ENCODE measurements around the gene APOBR.
A peak's percentile ranks its signal among the peaks of the same experiment; 100 is the strongest.
"Not testable (repeated sequence)": the region's sequence is repeated elsewhere in the genome, so short reads cannot be mapped to it uniquely, and the experiment has no call there.

Gene APOBR, protein sequence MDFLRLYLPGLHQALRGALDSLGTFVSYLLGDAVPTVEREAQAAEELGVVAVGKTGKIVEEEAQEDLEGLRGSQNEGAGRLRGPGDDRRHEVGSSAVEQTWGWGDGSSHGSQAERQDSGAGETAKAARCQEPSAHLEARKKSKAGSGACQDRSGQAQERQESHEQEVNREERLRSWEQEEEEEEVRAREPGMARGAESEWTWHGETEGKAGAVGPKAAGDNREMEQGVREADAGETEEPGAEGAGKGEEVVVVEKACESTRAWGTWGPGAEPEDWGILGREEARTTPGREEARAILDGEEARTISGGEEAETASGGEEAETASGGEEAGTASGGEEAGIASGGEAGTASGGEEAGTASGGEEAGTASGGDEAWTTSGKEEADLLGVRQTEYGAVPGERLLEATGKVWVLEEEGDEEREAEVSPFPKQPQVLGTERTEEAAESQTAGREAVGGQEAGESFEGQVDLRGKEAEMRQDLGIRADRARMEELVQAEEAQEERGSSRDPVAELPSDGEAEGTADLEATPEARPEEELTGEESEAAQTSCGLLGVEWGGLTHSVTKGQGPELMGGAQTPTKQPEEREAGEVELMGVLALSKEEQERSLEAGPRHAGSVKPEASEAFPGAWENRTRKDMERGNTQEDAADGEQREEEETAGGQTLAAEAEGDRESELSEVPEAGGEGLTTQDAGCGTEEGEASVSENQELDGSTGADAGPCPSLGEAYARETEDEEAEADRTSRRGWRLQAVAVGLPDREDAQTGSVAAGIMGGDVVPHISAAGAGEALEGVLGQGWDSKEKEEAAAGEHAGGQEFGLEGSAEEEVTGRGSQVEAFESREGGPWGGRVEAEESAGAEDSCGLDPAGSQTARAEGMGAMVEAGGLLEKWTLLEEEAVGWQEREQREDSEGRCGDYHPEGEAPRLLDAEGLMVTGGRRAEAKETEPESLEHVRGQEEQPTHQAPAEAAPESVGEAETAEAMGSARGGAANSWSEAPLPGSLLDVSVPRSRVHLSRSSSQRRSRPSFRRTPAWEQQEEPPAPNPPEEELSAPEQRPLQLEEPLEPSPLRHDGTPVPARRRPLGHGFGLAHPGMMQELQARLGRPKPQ

DNA sequence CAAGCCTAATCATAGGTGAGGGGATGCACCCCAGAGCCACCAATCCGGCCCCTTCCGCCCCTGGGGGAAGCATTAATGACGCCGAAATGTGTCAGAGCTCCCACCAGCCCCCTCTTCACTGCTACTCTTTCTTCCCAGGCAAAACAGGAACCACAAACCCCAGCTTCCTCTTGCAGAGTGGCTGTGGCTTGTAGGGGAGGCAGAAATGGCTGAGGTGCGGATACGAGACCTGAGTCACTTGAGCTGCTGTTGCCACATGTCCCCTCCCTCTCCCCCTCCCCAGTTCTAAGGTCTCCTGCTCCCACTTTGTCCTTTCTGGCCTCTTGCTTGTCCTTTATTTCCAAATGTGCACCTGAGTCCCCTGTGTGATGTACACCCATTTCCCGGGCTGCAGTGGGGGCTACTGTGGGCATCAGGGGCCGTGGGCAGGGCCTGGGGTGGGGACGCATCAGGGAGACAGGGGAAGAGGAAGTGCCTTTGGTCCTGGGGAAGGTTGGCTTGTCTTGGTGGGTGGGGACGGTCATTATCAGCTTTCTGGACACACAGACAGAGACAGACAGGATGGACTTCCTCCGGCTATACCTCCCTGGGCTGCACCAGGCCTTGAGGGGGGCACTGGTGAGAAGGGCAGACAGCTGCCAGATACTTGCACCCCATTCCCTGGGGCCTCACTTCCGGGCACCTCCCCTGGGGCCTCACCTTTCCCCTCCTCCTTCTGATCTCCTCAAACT, at the start of gene APOBR:
Gene APOBR (plus strand): TSS at position 523 of the 731 bp plus-strand sequence. CDS start 39 bp downstream, at position 562.
- DNase-seq: no peak

DNA sequence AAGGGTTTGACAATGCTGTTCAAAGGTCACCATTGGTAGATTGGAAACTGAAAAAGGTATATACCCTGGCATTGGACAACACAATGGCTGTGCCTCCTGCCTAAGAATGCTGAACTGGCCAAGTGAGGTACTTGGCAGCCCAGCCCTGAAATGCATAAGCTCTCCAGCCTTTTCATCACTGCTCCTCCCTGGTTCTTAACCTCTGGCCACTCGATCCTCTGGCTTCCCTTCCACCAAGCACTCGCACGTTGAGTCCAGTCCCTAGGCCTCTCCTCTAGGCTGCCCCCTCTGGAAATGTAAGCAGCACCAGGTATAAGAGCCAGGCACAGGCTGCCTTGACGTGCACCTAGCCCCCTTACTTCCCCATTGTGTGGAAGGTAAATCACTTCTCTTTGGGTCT, 48.1 kb upstream of the APOBR start:
- not testable (repeated sequence) for DNase-seq

DNA sequence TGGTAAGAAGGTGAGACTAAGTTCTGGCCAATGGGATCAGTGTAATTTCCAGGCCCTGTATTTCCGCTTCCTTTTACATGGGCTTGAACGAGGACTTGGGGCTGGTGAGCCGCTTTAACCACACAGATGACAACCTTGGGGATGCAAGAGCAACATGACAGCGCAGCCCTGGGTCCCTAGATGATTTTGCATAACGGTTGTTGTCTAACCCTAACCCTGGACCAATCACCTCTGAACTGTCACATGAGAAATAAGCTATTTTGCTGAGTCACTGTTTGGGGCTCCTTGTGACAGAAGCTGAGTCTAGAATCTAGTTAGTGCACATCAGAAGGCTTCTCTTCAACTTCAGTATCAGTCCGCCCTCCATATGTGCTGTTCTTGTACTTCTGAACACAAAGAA, 47.4 kb upstream of the APOBR start:
- not testable (repeated sequence) for DNase-seq

DNA sequence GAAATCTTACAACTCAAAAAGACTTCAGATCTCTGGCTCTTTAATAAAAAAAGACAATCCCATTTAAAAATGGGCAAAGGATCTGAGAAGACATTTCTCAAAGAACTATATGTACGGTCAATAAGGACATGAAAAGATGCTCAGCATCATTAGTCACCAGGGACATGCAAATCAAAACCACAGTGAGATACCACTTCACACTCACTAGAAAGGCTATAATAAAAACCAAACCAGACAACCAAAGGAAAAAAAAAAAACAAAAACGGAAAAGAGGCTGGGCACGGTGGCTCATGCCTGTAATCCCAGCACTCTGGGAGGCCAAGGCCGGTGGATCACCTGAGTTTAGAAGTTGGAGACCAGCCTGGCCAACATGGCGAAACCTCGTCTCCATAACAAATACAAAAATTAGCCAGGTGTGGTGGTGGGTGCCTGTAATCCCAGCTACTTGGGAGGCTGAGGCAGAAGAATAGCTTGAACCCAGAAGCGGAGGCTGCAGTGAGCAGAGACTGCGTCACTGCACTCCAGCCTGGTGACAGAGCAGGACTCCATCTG, 20.7 kb upstream of the APOBR start:
- no peak for DNase-seq

DNA sequence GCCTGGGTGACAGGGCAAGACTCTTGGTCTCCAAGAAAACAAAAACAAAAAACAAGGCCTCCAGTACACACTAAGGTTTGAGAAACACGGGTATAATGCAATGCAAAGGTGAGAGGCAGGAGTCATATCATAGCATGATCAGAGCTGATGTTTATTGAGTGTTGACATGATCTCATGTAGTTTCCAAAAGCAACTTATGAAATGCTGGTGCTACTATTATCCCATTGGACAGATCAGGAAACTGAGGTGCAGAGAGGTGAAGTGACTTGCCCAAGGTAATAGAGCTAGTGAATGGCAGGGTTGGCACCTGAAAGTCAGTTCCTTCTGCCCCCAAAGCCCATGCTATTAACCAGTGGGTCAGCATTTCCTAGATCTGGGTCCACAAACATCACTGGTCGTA, 19.2 kb upstream of the APOBR start:
- no peak for DNase-seq

DNA sequence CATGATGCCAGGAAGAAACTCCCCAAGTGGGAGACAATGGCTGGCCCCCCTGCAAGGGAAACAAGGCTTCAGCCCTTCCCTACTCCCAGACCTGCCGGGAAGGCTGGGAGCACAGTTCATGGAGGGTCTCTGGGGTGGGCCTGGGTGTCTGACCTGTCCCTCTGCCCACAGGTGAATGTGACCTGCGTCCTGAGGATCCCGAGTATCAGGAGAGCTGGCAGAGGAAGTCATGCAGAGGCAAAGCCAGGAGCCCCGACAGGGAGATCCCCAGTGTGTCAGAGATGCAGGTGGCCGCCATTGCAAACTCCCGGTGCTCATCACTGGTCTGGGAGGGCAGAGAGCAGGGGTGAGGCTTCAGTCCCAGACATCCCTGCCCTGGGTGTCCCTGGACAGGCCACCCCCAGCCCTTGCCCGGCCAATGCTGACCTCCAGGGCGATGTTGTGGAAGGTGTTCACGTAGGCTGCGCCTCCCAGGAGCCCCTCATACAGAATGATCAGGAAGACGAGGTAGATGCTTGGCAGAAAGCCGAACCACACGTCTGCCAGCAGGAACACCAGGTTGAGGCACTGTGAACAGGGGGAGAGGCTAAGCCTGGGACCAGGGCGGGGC, 17.0 kb upstream of the APOBR start:
- DNase-seq: no peak

DNA sequence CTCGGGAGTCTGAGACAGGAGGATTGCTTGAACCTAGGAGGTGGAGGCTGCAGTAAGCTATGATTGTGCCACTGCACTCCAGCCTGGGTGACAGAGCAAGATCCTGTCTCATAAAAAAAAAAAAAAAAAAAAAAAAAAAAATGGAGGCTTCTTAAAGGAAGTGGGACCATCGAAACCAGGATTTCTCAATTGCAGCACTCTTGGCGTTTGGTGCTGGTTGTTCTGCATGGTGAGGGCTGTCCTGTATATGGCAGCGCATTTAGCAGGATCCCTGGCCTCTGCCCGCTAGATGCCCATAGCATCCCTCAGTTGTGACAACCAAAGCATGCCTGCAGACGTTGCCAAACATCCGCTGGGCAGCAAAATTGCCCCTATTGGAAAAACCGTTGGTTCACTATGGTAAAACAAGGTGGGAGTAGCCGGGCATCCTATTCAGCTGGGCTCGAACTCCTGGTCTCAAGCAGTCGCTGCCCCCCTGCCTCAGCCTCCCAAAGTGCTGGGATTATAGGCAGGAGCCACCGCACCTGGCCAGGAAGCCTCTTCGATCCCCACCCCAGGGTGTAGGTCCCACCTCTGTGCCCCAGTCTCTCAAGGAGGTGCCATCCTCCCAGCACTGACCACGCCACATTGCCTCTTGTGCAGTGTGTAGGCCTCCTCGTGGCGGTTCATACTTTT, 15.8 kb upstream of the APOBR start:
- no peak for DNase-seq

DNA sequence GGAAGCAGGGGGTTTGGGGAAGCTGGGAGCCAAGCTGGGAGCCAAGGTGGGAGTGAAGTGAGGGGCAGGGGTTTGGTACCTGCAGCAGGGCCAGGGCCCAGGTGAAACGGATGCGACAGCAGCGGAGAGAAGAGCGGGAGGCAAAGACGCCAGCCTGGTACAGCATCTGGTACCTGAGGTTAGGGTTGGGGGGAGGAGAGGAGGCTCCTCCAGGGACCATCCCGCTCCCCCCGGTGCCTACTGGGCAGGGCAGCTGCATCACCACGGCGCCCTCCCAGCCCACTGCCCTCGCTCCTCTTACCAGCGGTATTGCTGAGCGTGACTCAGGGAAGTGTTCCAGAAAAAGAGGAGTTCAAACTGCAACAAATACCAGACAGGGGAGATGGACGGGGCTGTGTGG, 12.4 kb upstream of the APOBR start:
- DNase-seq: no peak

DNA sequence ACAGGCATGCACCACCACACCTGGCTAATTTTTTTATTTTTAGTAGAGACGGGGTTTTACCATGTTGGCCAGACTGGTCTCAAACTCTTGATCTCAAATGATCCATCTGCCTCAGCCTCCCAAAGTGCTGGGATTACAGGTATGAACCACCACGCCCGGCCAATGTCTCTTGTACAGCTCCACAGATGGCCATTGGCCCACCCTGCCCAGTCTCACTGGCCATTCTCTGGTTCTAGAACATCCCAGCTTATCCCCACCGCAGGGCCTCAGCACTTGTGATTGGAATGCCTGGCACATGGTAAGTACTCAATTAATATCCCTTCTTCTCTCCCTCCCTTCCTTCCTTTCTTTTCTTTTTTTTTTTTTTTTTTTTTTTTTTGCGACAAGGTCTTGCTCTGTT, 11.1 kb upstream of the APOBR start:
- DNase-seq: not testable (repeated sequence)

DNA sequence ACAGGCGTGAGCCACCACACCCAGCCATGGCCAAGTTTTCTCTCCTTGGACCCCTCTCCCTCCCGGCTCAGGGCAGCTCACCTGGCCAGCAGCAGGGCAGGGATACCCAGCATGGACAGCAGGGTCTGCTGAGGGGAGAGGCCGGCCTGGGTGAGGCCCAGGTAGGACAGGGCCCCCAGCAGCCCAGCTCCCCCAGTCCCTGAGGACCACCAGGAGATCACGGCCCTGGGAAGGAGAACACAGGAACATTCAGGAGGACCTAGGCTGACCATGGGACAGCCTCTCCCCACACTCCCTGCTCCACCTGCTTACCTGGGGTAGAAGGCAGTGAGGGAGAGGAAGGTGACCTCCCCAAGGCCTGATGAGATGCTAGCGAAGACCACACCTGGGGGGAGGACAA, 8.2 kb upstream of the APOBR start:
- DNase-seq: no peak

DNA sequence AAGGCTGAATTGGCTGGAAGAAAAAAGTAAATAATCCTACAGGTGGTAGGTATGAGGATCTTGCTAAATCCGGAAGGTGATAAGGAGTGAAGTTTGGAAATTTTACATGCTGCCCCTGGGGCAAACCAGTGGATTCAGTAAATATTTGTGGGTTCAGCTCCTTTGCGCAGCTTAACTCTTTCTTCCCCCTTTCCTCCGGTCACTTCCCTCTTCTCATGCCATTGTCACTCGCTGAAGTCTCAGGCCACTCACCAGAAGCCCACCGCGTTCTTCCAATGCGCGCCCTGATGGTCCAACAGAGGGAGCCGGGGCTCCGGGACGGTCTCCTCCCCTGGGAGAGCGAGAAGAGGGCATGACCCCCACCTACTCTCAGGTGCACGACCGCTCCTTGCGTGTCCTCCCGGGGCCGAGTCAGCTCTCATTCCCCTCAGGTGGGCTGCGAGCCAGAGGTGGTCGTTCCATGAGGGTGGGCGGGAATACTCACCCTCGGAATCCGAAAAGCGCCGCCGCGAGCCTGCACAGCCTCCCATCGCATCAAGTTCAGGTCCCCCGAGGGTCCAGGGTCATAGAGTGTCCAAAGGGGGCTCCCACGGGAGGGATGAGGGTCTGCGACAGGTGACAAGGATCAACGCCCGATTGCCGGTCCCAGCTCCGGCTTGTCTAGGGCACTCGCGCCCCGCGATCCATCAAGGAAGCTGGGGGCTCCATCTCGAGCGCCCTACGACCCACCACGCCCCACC, 3.0 kb upstream of the APOBR start:
- DNase-seq: peak; percentile 62

DNA sequence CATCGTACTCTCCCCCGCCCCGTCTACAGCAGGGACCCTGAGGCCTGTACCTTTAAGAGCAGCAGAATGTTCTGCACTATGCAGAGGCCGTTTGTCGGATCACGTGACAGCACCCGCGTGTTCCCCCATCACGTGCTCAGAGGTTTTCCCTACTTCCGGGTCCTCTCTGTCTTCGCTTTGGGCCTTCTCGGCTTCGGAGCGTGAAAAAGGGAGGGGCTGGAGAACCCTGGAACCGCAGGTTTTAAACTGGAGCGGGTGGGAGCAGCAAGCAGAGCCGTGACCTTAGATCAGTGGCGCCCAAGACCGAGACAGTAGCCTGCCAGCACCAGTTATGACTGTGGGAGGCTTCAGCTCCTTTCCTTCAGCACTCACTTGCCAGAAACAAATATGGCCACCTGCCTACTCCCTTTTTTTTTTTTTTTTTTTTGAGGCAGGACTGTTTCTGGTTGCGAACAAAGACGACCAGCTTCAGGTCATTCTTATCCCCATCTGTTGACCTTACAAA, 2.4 kb upstream of the APOBR start, which contains the start of gene CLN3:
Gene CLN3 (minus strand): TSS at position 105 of the 505 bp plus-strand sequence. CDS start 315 bp downstream, outside the sequence.
- peak; percentile 98 for DNase-seq

DNA sequence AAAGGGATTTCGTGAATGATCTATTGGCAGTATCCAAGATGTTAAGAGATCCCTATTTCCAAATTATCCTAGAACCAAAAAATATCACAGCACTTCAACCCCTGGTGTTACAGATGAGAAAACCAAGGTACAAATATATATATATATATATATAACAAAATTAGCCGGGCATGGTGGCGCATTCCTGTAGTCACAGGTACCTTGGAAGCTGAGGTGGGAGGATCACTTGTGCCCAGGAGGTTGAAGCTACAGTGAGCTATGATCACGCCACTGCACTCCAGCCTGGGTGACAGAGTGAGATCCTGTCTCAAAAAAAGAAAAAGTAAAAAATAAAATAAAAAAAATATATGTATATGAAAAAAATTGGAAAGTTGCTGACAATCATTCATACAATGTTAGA, 1.9 kb upstream of the APOBR start:
- DNase-seq: no peak

DNA sequence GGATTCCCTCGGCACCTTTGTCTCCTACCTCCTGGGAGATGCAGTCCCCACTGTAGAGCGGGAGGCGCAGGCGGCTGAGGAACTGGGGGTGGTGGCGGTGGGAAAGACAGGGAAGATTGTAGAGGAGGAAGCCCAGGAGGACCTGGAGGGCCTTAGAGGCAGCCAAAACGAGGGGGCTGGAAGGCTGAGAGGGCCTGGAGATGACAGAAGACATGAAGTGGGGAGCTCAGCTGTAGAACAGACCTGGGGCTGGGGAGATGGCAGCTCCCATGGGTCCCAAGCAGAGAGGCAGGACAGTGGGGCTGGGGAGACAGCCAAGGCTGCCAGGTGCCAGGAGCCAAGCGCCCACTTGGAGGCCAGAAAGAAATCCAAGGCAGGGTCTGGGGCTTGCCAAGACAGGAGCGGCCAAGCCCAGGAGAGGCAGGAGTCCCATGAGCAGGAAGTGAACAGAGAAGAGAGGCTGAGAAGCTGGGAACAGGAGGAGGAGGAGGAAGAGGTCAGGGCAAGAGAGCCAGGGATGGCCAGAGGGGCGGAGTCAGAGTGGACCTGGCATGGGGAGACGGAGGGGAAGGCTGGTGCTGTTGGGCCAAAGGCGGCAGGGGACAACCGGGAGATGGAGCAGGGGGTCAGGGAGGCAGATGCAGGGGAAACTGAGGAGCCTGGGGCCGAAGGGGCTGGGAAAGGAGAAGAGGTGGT, 803 bp downstream of the APOBR start:
- DNase-seq: no peak

DNA sequence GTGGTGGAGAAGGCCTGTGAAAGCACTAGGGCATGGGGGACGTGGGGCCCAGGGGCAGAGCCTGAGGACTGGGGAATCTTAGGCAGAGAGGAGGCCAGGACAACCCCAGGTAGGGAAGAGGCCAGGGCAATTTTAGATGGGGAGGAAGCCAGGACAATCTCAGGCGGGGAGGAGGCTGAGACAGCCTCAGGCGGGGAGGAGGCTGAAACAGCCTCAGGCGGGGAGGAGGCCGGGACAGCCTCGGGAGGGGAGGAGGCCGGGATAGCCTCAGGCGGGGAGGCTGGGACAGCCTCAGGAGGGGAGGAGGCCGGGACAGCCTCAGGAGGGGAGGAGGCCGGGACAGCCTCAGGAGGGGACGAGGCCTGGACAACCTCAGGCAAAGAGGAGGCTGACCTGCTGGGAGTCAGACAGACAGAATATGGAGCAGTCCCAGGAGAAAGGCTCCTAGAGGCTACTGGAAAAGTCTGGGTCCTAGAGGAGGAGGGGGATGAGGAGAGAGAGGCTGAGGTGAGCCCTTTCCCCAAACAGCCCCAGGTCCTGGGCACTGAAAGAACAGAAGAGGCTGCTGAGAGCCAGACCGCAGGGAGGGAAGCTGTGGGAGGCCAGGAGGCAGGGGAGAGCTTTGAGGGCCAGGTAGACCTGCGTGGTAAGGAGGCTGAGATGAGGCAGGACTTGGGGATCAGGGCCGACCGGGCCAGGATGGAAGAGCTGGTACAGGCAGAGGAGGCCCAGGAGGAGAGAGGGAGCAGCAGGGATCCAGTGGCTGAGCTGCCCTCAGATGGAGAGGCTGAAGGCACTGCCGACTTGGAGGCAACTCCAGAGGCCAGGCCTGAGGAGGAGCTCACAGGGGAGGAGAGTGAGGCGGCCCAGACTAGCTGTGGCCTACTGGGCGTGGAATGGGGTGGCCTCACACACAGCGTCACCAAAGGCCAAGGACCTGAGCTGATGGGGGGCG, 1.6 kb downstream of the APOBR start:
- no peak for DNase-seq

DNA sequence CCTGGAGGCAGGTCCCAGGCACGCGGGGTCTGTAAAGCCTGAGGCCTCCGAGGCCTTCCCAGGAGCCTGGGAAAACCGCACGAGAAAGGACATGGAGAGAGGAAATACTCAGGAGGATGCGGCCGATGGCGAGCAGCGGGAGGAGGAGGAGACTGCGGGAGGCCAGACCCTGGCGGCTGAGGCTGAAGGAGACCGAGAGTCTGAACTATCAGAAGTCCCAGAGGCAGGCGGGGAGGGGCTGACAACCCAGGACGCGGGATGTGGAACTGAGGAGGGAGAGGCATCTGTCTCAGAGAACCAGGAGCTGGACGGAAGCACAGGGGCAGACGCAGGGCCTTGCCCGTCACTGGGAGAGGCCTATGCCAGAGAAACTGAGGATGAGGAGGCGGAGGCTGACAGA, 2.4 kb downstream of the APOBR start:
- no peak for DNase-seq

DNA sequence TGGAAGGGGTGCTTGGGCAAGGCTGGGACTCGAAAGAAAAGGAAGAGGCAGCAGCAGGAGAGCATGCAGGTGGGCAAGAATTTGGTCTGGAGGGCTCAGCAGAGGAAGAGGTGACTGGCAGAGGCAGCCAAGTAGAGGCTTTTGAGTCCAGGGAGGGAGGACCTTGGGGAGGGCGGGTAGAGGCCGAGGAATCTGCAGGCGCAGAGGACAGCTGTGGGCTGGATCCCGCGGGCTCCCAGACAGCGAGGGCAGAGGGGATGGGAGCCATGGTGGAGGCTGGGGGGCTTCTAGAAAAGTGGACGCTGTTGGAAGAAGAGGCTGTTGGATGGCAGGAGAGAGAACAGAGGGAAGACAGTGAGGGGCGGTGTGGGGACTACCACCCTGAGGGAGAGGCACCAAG, 2.9 kb downstream of the APOBR start:
- no peak for DNase-seq

DNA sequence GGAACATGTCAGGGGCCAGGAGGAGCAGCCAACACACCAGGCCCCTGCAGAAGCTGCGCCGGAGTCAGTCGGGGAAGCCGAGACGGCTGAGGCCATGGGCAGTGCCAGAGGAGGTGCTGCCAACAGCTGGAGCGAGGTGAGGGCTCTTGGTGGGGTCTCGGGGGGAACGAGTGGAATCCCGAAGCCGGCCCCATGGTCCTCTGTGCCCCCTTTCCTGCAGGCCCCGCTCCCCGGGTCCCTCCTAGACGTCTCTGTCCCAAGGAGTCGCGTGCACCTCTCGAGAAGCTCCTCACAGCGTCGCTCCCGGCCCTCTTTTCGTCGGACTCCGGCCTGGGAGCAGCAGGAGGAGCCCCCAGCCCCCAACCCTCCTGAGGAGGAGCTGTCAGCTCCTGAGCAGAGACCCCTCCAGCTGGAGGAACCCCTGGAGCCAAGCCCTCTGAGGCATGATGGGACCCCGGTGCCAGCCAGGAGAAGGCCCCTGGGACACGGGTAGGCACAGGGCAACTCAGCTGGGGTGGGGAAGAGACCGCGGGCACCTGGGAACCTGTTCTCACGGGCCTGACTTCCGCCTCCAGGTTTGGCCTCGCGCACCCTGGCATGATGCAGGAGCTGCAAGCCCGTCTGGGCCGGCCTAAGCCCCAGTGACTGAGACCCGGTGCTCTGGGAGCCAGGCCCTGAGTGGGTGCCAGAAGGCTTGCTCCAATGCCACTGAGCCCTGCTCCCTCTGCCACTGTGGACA, 3.6 kb downstream of the APOBR start:
- DNase-seq: no peak
